Transverse colon (tissue), 3 donors: ENCODE results near the gene PNRC1.
A peak's percentile ranks its signal among the peaks of the same experiment; 100 is the strongest.

ENCODE experiments used
- CTCF ChIP-seq, 5 experiments: fragments of 200-600 bp in 3 of 5; fragments of 450-650 bp in 2 of 5; sonication (generic) in 3 of 5; IDR thresholded peaks; 1 replicate in 2 of 5; 2 replicates in 3 of 5; pipeline ENCODE4 v1.5.1; 2016 to 2017; ENCODE audit warnings: antibody characterized with exemption in 5 of 5, inconsistent platforms in 3 of 5, mild to moderate bottlenecking in 2 of 5, moderate library complexity in 1 of 5
- EP300 ChIP-seq: sonication (generic); formaldehyde crosslinking; IDR thresholded peaks from one replicate; pipeline ENCODE4 v1.6.1; 2017; ENCODE audit warnings: antibody characterized with exemption, low read depth

DNA sequence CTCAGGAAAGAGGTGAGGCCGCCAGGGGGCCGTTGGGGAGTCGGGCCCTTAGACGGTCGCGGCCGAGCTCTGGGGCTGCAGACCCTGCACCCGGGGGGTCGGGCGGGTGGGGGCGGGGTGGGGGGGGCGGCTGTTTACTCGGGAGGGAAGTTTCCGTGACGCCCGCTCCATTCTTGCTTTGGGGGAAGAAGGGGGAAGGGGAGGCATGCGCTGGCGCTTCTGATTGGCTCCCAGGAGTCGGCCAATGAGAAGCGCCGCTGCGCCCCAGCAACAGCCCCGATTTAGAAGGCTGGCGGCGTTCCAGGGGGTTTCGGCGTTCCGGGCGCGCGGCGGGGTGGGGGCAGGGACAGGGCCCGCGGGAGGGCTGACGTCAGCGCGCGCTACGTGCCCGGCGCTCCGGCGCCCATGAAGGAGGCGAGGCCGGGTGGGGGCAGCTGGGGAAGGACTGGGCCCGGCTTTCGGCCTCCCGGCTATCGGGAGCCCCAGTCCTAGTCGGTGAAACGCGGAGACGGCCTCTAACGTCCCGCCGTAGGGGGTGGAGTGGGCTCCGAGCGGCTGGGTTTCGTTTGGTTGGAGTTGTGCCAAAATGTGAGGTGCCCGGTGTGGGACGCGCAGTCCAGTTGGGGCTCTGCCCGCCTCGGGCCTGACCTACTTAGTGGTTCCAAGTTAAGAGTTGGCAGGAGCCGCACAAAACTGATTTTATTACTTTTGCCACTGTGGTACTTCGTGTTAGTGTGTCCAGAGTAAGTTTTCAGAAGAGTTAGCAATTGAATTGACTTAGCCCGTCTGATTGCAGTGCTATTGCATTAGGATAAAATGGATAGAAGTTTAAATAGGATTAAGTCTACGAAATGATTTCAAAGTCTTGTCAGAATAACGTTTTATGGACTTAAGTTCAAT is 1.1 kb downstream of the PNRC1 start:
- TF ChIP-seq CTCF (IDR thresholded peaks at IDR 0.05), result no peak
- peak; percentile 87 for TF ChIP-seq EP300
